A549 (cell line): ENCODE data around the gene KCNH3. TPM values are rescaled to one million over a fixed set of nuclear protein-coding genes. Genes with fewer than 3 reads are reported as not detected.

Source experiments
- ATAC-seq, 2 experiments: fragments of 200-7000 bp in 1 of 2; fragments of >200 bp in 1 of 2; cut with Nextera tagmentation in 1 of 2; cut with Tn5 transposase in 1 of 2; 3 replicates each; pipeline versions ENCODE4 v1.8.0 to v1.9.1; 2018 to 2020; ENCODE audit warnings: mild to moderate bottlenecking in 1 of 2, moderate library complexity in 1 of 2
- CTCF ChIA-PET: fragments of 300-600 bp; sonication (Branson Sonifier 250); formaldehyde crosslinking; extraction: SDS; loops from one replicate; lab custom pipeline; 2021; ENCODE audit warnings: antibody characterized with exemption, inconsistent platforms; lab: Yijun Ruan, JAX
- POLR2A ChIA-PET: fragments of 350-600 bp; formaldehyde crosslinking; extraction: SDS; loops from one replicate; lab custom pipeline; 2021; ENCODE audit warnings: antibody characterized with exemption, inconsistent platforms; lab: Yijun Ruan, JAX
- DNase-seq, 2 experiments: peaks; one replicate each; pipeline versions ENCODE4 v3.0.0 to v3.0.0-alpha.2; 2011 to 2016; ENCODE audit warnings: low read depth in 1 of 2, low spot score in 1 of 2
- FAIRE-seq: peaks from 2 replicates; lab custom pipeline; 2011; peaks lifted over from hg19 to GRCh38; lab: Jason Lieb, UNC
- H3K27ac ChIP-seq, 2 experiments: fragments of >200 bp; sonication (Bioruptor Twin); formaldehyde crosslinking; 3 replicates each; pipeline ENCODE4 v1.5.1; 2016 to 2017
- H3K4me1 ChIP-seq: fragments of >200 bp; sonication (Bioruptor Twin); formaldehyde crosslinking; 3 replicates; pipeline ENCODE4 v1.6.1; 2016
- H3K4me2 ChIP-seq: fragments of >200 bp; sonication (Bioruptor Twin); formaldehyde crosslinking; 3 replicates; pipeline ENCODE4 v1.6.1; 2016
- H3K4me3 ChIP-seq: fragments of >200 bp; sonication (Bioruptor Twin); formaldehyde crosslinking; 3 replicates; pipeline ENCODE4 v1.5.1; 2016
- H3K9me3 ChIP-seq: fragments of >200 bp; sonication (Bioruptor Twin); formaldehyde crosslinking; 3 replicates; pipeline ENCODE4 v1.6.1; 2016
- CBX2 ChIP-seq: fragments of 200-600 bp; sonication (generic); IDR thresholded peaks from 2 replicates; pipeline ENCODE4 v1.6.1; 2016; ENCODE audit warnings: low read depth, mild to moderate bottlenecking, borderline replicate concordance
- CBX8 ChIP-seq: fragments of 200-600 bp; sonication (generic); IDR thresholded peaks from 2 replicates; pipeline ENCODE4 v1.6.1; 2016
- CHD2 ChIP-seq: fragments of 150-350 bp; IDR thresholded peaks from 2 replicates; pipeline ENCODE4 v1.6.1; 2014; ENCODE audit warnings: low read length; ENCODE audit not compliant: partially characterized antibody
- EHF ChIP-seq: fragments of 250-450 bp; sonication (Bioruptor Pico); IDR thresholded peaks from 2 replicates; pipeline ENCODE4 v1.5.0; 2020; ENCODE audit warnings: mild to moderate bottlenecking
- EHMT2 ChIP-seq: fragments of 200-600 bp; sonication (generic); IDR thresholded peaks from 2 replicates; pipeline ENCODE4 v1.6.1; 2016; ENCODE audit warnings: antibody characterized with exemption, low read depth, mild to moderate bottlenecking, moderate library complexity
- EP300 ChIP-seq, 2 experiments: fragments of >200 bp; sonication (Bioruptor Twin); formaldehyde crosslinking; IDR thresholded peaks; 2 replicates in 1 of 2; 3 replicates in 1 of 2; pipeline ENCODE4 v1.6.1; 2016 to 2017
- ESRRA ChIP-seq: fragments of 150-350 bp; IDR thresholded peaks from 2 replicates; pipeline ENCODE4 v1.6.1; 2014; ENCODE audit warnings: mild to moderate bottlenecking, low read length, borderline replicate concordance
- FOSL2 ChIP-seq, 2 experiments: fragments of 450-650 bp in 1 of 2; fragments of >200 bp in 1 of 2; sonication (Bioruptor Twin) in 1 of 2; formaldehyde crosslinking; IDR thresholded peaks; 2 replicates each; pipeline versions ENCODE4 v1.5.0 to v1.6.1; 2016 to 2020; ENCODE audit warnings: mild to moderate bottlenecking in 1 of 2, moderate library complexity in 1 of 2
- GATA3 ChIP-seq: IDR thresholded peaks from 2 replicates; pipeline ENCODE4 v1.6.1; 2012; ENCODE audit warnings: borderline replicate concordance
- HDAC2 ChIP-seq: fragments of 200-600 bp; sonication (generic); IDR thresholded peaks from 2 replicates; pipeline ENCODE4 v1.6.1; 2016
- HOXA7 ChIP-seq: fragments of 250-450 bp; sonication (Bioruptor Pico); IDR thresholded peaks from 2 replicates; pipeline ENCODE4 v1.5.0; 2020; ENCODE audit warnings: mild to moderate bottlenecking, moderate library complexity
- HOXB13 ChIP-seq: fragments of 250-450 bp; sonication (Bioruptor Pico); IDR thresholded peaks from 2 replicates; pipeline ENCODE4 v1.5.0; 2020; ENCODE audit warnings: low read depth, mild to moderate bottlenecking, moderate library complexity
- JUN ChIP-seq, 2 experiments: fragments of >200 bp; sonication (Bioruptor Twin); formaldehyde crosslinking; IDR thresholded peaks; 2 replicates in 1 of 2; 3 replicates in 1 of 2; pipeline ENCODE4 v1.6.1; 2016 to 2017
- JUNB ChIP-seq: fragments of >200 bp; sonication (Bioruptor Twin); formaldehyde crosslinking; IDR thresholded peaks from 2 replicates; pipeline ENCODE4 v1.6.1; 2016
- KDM5A ChIP-seq: fragments of 200-600 bp; sonication (generic); IDR thresholded peaks from 2 replicates; pipeline ENCODE4 v1.6.1; 2016; ENCODE audit warnings: antibody characterized with exemption, mild to moderate bottlenecking
- MYC ChIP-seq: IDR thresholded peaks from 2 replicates; pipeline ENCODE4 v1.6.1; 2012; ENCODE audit warnings: mild to moderate bottlenecking, inconsistent platforms, low read length, improper control_type of control experiment, borderline replicate concordance
- NFE2L2 ChIP-seq: fragments of 150-350 bp; conservative IDR thresholded peaks from 2 replicates; pipeline ENCODE4 v1.6.1; 2014; ENCODE audit warnings: low read length
- NR3C1 ChIP-seq: fragments of >200 bp; sonication (Bioruptor Twin); formaldehyde crosslinking; IDR thresholded peaks from 3 replicates; pipeline ENCODE4 v1.6.1; 2017
- POLR2AphosphoS2 ChIP-seq: conservative IDR thresholded peaks from 2 replicates; pipeline ENCODE4 v1.6.1; 2012; ENCODE audit warnings: low read length, improper control_type of control experiment, inconsistent platforms
- RAD21 ChIP-seq, 2 experiments: fragments of >200 bp in 1 of 2; sonication (Bioruptor Twin) in 1 of 2; formaldehyde crosslinking in 1 of 2; IDR thresholded peaks in 1 of 2; conservative IDR thresholded peaks in 1 of 2; 2 replicates in 1 of 2; 3 replicates in 1 of 2; pipeline ENCODE4 v1.6.1; 2012 to 2018; ENCODE audit warnings: inconsistent platforms in 1 of 2
- RARB ChIP-seq: fragments of 250-450 bp; sonication (Bioruptor Pico); IDR thresholded peaks from 2 replicates; pipeline ENCODE4 v1.8.0; 2021; ENCODE audit warnings: mild to moderate bottlenecking, moderate library complexity
- RNF2 ChIP-seq: fragments of 200-600 bp; sonication (generic); IDR thresholded peaks from 2 replicates; pipeline ENCODE4 v1.6.1; 2016; ENCODE audit warnings: low read depth, mild to moderate bottlenecking, antibody characterized with exemption, moderate library complexity, borderline replicate concordance
- ZC3H11A ChIP-seq: fragments of 450-650 bp; IDR thresholded peaks from 2 replicates; pipeline ENCODE4 v1.6.1; 2014; ENCODE audit warnings: antibody characterized with exemption, mild to moderate bottlenecking
- ZFP36 ChIP-seq: fragments of 450-650 bp; IDR thresholded peaks from 2 replicates; pipeline ENCODE4 v1.6.1; 2014; ENCODE audit warnings: borderline replicate concordance; ENCODE audit not compliant: partially characterized antibody
- ZNF302 ChIP-seq: fragments of 250-450 bp; sonication (Bioruptor Pico); IDR thresholded peaks from 2 replicates; pipeline ENCODE4 v1.9.0; 2021; ENCODE audit warnings: inconsistent platforms, mild to moderate bottlenecking, moderate library complexity
- ZSCAN20 ChIP-seq: fragments of 250-450 bp; sonication (Bioruptor Pico); IDR thresholded peaks from 2 replicates; pipeline ENCODE4 v1.8.0; 2022; ENCODE audit warnings: mild to moderate bottlenecking, moderate library complexity
- WGBS: methylation state at CpG from one replicate; pipeline ENCODE4 v1.1.6; 2017; ENCODE audit errors: missing lambda C conversion rate; 5-methylcytosine and 5-hydroxymethylcytosine counted together
- polyA plus RNA-seq, 4 experiments: library from polyadenylated mRNA; depleted of rRNA in 3 of 4; stranded (reverse); fragments of >200 nt; fragmentation: RNase III in 1 of 4; extraction: RNeasy Plus Mini Kit Qiagen cat#74134 plus additional on column Dnase treatment in 1 of 4; gene quantifications; 2 replicates in 3 of 4; 3 replicates in 1 of 4; pipeline ENCODE4 v1.2.3, GENCODE V29; 2011 to 2017
- TF ChIP-seq, protein P1 (sequence below): fragments of 200-600 bp; sonication (generic); IDR thresholded peaks from 2 replicates; pipeline ENCODE4 v1.6.1; 2016; ENCODE audit warnings: antibody characterized with exemption, mild to moderate bottlenecking, moderate library complexity
- TF ChIP-seq, protein P2 (sequence below): fragments of >200 bp; sonication (Bioruptor Twin); formaldehyde crosslinking; IDR thresholded peaks from 3 replicates; pipeline ENCODE4 v1.6.1; 2016
- TF ChIP-seq, protein P3 (sequence below): fragments of >200 bp; sonication (Bioruptor Twin); formaldehyde crosslinking; IDR thresholded peaks from 3 replicates; pipeline ENCODE4 v1.5.1; 2016

Gene KCNH3
- polyA plus RNA-seq, 2 of the 4 experiments (the other 2 are of a cell fraction): 1.0 to 2.2 TPM

DNA sequence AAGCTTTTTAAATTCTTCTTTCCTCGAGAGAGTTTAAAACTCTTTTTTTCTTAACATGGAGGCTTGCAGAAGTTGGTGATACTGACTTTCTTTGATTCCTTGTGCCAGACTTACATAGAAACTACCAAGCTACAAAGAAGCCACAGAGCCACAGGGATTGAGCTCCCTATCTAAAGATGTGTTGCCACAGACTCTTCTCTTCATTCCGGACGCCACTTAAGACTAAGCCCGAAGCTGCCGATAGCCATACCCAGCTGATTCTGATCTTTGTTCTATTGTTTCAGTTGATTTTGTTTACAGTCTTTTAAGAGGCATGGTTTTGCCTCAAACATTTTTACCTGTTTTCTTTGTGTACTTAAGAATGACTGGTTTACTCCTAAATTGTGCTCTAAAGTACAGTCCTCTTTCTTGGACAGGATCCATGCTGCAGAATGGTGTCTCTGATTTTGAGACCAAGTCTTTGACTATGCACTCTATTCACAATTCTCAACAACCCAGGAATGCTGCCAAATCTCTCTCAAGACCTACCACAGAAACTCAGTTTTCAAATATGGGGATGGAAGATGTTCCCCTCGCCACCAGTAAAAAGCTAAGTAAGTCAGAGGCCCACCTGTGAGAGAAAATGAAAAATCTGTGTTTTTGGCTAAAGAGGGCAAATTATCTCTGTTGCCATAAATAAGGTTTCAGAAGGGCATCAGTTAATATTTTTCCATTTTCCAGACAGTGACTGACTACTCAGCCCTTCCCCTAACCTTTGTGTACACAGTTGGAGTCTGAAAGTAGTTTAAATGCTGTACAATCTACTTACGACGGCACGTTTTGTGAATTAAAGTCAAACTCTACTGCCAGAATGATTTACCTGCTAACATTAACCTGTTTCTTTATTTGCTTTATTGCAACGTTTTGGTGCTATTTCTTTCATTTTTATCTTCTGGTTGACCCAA lies 42.1 kb upstream of the KCNH3 start:
- Histone ChIP-seq H3K9me3 (no peaks in the 10 kb centered on the region), H3K4me1 (peaks cover 39% of the 10 kb centered on the region), H3K4me2 (peak overlapping the region; percentile 85), H3K27ac (peak overlapping the region; percentile 74 to 81), H3K4me3 (peak overlapping the region; percentile 17; the same call in 2 of the 3 replicates)
- 19% methylated on average over 10 of the region's 10 CpGs for WGBS
- POLR2A ChIA-PET: interaction anchor here (2.5 kb wide), 1 partner anchor 130 kb away, joined by 16 read pairs; the partner anchor contains the start of gene SPATS2
- DNase-seq: peak in 1 of 2 experiments; percentile 57
- no peak for FAIRE-seq
- peak; percentile 78 to 82; a peak in 5 of 6 replicates for ATAC-seq
- CTCF ChIA-PET: interaction anchor here (0.6 to 4.2 kb wide), 13 partner anchors 9 to 271 kb away, joined by 3 to 19 read pairs (median 6); partner anchors contain the start of gene DNAJC22
- TF ChIP-seq, protein P1, sequence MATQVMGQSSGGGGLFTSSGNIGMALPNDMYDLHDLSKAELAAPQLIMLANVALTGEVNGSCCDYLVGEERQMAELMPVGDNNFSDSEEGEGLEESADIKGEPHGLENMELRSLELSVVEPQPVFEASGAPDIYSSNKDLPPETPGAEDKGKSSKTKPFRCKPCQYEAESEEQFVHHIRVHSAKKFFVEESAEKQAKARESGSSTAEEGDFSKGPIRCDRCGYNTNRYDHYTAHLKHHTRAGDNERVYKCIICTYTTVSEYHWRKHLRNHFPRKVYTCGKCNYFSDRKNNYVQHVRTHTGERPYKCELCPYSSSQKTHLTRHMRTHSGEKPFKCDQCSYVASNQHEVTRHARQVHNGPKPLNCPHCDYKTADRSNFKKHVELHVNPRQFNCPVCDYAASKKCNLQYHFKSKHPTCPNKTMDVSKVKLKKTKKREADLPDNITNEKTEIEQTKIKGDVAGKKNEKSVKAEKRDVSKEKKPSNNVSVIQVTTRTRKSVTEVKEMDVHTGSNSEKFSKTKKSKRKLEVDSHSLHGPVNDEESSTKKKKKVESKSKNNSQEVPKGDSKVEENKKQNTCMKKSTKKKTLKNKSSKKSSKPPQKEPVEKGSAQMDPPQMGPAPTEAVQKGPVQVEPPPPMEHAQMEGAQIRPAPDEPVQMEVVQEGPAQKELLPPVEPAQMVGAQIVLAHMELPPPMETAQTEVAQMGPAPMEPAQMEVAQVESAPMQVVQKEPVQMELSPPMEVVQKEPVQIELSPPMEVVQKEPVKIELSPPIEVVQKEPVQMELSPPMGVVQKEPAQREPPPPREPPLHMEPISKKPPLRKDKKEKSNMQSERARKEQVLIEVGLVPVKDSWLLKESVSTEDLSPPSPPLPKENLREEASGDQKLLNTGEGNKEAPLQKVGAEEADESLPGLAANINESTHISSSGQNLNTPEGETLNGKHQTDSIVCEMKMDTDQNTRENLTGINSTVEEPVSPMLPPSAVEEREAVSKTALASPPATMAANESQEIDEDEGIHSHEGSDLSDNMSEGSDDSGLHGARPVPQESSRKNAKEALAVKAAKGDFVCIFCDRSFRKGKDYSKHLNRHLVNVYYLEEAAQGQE: no peak
- TF ChIP-seq EHF (CRISPR knock-in tag): no peak
- no peak for TF ChIP-seq NR3C1
- no peak for TF ChIP-seq ESRRA
- TF ChIP-seq JUN (IDR thresholded peaks at IDR 0.05): 0 out of 5 replicates have a peak, but pooled peaks of 1 of the 2 experiments have one; percentile 29
- TF ChIP-seq, protein P2, sequence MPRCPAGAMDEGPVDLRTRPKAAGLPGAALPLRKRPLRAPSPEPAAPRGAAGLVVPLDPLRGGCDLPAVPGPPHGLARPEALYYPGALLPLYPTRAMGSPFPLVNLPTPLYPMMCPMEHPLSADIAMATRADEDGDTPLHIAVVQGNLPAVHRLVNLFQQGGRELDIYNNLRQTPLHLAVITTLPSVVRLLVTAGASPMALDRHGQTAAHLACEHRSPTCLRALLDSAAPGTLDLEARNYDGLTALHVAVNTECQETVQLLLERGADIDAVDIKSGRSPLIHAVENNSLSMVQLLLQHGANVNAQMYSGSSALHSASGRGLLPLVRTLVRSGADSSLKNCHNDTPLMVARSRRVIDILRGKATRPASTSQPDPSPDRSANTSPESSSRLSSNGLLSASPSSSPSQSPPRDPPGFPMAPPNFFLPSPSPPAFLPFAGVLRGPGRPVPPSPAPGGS: 0 out of 3 replicates have a peak, but pooled peaks have one; percentile 25
- TF ChIP-seq HDAC2: no peak
- TF ChIP-seq ZFP36: no peak
- TF ChIP-seq JUNB: peak; percentile 38; the same call in 1 of the 2 replicates
- TF ChIP-seq RAD21 (conservative IDR thresholded peaks at IDR 0.05 in 1 of 2, IDR thresholded peaks at IDR 0.05 in 1 of 2): no peak
- TF ChIP-seq NFE2L2: no peak
- TF ChIP-seq RARB (CRISPR knock-in tag): no peak
- no peak; the same call in 1 of the 2 replicates for TF ChIP-seq GATA3
- no peak for TF ChIP-seq EHMT2
- TF ChIP-seq, protein P3, sequence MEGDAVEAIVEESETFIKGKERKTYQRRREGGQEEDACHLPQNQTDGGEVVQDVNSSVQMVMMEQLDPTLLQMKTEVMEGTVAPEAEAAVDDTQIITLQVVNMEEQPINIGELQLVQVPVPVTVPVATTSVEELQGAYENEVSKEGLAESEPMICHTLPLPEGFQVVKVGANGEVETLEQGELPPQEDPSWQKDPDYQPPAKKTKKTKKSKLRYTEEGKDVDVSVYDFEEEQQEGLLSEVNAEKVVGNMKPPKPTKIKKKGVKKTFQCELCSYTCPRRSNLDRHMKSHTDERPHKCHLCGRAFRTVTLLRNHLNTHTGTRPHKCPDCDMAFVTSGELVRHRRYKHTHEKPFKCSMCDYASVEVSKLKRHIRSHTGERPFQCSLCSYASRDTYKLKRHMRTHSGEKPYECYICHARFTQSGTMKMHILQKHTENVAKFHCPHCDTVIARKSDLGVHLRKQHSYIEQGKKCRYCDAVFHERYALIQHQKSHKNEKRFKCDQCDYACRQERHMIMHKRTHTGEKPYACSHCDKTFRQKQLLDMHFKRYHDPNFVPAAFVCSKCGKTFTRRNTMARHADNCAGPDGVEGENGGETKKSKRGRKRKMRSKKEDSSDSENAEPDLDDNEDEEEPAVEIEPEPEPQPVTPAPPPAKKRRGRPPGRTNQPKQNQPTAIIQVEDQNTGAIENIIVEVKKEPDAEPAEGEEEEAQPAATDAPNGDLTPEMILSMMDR: no peak
- no peak for TF ChIP-seq ZNF302 (CRISPR knock-in tag)
- no peak for TF ChIP-seq KDM5A
- no peak for TF ChIP-seq HOXB13 (CRISPR knock-in tag)
- no peak for TF ChIP-seq ZSCAN20
- TF ChIP-seq CHD2: no peak
- TF ChIP-seq MYC: no peak
- TF ChIP-seq EP300 (IDR thresholded peaks at IDR 0.05): 0 out of 5 replicates have a peak, but pooled peaks have one; percentile 0 to 30
- TF ChIP-seq RNF2: no peak
- no peak for TF ChIP-seq CBX2
- TF ChIP-seq CBX8: no peak
- no peak for TF ChIP-seq HOXA7 (CRISPR knock-in tag)
- TF ChIP-seq ZC3H11A: no peak
- no peak for TF ChIP-seq FOSL2 (IDR thresholded peaks at IDR 0.05)
- no peak for TF ChIP-seq FOSL2 (CRISPR knock-in tag; IDR thresholded peaks at IDR 0.05)
- no peak for TF ChIP-seq POLR2AphosphoS2
